Chondrocyte (in vitro differentiated cells): ENCODE data around the gene PPP2CA. TPM values are rescaled to one million over a fixed set of nuclear protein-coding genes. Genes with fewer than 3 reads are reported as not detected.
"Not testable (repeated sequence)": the region's sequence is repeated elsewhere in the genome, so short reads cannot be mapped to it uniquely, and the experiment has no call there.

Experiments
- DNase-seq: peaks from one replicate; pipeline ENCODE4 v3.0.0; 2021; ENCODE audit warnings: mixed read lengths, low spot score
- H3K27ac Mint-ChIP-seq: one replicate; pipeline ENCODE4 v1.8.0; 2021; ENCODE audit warnings: mild to moderate bottlenecking, moderate library complexity, mixed read lengths; ENCODE audit not compliant: unreplicated experiment
- H3K27me3 Mint-ChIP-seq: 2 replicates; pipeline ENCODE4 v1.8.0; 2021; ENCODE audit warnings: low read depth, mixed read lengths
- H3K36me3 Mint-ChIP-seq: 2 replicates; pipeline ENCODE4 v1.8.0; 2021; ENCODE audit warnings: low read depth, mixed read lengths
- H3K4me1 Mint-ChIP-seq: 2 replicates; pipeline ENCODE4 v1.8.0; 2021; ENCODE audit warnings: low read depth, mild to moderate bottlenecking, mixed read lengths
- H3K4me3 Mint-ChIP-seq: one replicate; pipeline ENCODE4 v1.8.0; 2021; ENCODE audit warnings: mild to moderate bottlenecking, moderate library complexity, mixed read lengths; ENCODE audit not compliant: unreplicated experiment
- H3K9me3 Mint-ChIP-seq: 2 replicates; pipeline ENCODE4 v1.8.0; 2021; ENCODE audit warnings: low read depth, mixed read lengths
- CTCF ChIP-seq: fragments of 200-600 bp; sonication (generic); IDR thresholded peaks from 2 replicates; pipeline ENCODE4 v1.5.0; 2021; ENCODE audit warnings: antibody characterized with exemption, mild to moderate bottlenecking, moderate library complexity
- total RNA-seq: library from RNA; stranded (reverse); gene quantifications from 3 replicates; pipeline ENCODE4 v1.2.1, GENCODE V29; 2021

PPP2CA gene
- total RNA-seq, 1 donor from 2014 or later, result 109 TPM

- DNase-seq, result no peak
- TF ChIP-seq CTCF, result no peak
- peaks cover 15% of the 10 kb centered on the region for H3K9me3 Mint-ChIP-seq
- no peak overlapping the region for H3K27ac Mint-ChIP-seq
- H3K36me3 Mint-ChIP-seq, result no peaks in the 10 kb centered on the region
- peaks cover 4% of the 10 kb centered on the region for H3K4me1 Mint-ChIP-seq
- H3K27me3 Mint-ChIP-seq, result peaks cover 6% of the 10 kb centered on the region
- no peak overlapping the region for H3K4me3 Mint-ChIP-seq
Measured at GRCh38 chr5:134268019-134268601, 42.2 kb upstream of the PPP2CA start.

GRCh38 chr5:134267366-134268018 lies 41.6 kb upstream of the PPP2CA start:
- Mint-ChIP-seq H3K4me3 (no peak overlapping the region), H3K27me3 (peaks cover 6% of the 10 kb centered on the region), H3K9me3 (peaks cover 21% of the 10 kb centered on the region), H3K36me3 (peaks cover 2% of the 10 kb centered on the region), H3K4me1 (peaks cover 4% of the 10 kb centered on the region), H3K27ac (no peak overlapping the region)
- no peak for DNase-seq
- no peak for TF ChIP-seq CTCF

- peaks cover 4% of the 10 kb centered on the region for H3K4me1 Mint-ChIP-seq
- H3K27me3 Mint-ChIP-seq, result peaks cover 6% of the 10 kb centered on the region
- peaks cover 5% of the 10 kb centered on the region for H3K36me3 Mint-ChIP-seq
- TF ChIP-seq CTCF, result no peak
- H3K9me3 Mint-ChIP-seq, result peaks cover 16% of the 10 kb centered on the region
- H3K27ac Mint-ChIP-seq, result no peak overlapping the region
- H3K4me3 Mint-ChIP-seq, result no peak overlapping the region
- no peak for DNase-seq
Measured at GRCh38 chr5:134263801-134264200, 37.9 kb upstream of the PPP2CA start.

- peaks cover 16% of the 10 kb centered on the region for H3K9me3 Mint-ChIP-seq
- not testable (repeated sequence) for H3K36me3 Mint-ChIP-seq, DNase-seq, H3K4me3 Mint-ChIP-seq, H3K4me1 Mint-ChIP-seq, H3K27me3 Mint-ChIP-seq, H3K27ac Mint-ChIP-seq
Measured at GRCh38 chr5:134262629-134263028, 36.8 kb upstream of the PPP2CA start.

GRCh38 chr5:134258896-134259295 lies 33.0 kb upstream of the PPP2CA start:
- TF ChIP-seq CTCF, result no peak
- no peak for DNase-seq
- Mint-ChIP-seq H3K27me3 (no peaks in the 10 kb centered on the region), H3K4me1 (peaks cover 12% of the 10 kb centered on the region), H3K4me3 (no peak overlapping the region), H3K27ac (no peak overlapping the region), H3K36me3 (peaks cover 5% of the 10 kb centered on the region), H3K9me3 (peaks cover 9% of the 10 kb centered on the region)

- TF ChIP-seq CTCF, result no peak
- Mint-ChIP-seq H3K4me1 (peaks cover 17% of the 10 kb centered on the region), H3K27ac (no peak overlapping the region), H3K36me3 (peaks cover under 1% of the 10 kb centered on the region), H3K9me3 (peaks cover under 1% of the 10 kb centered on the region), H3K27me3 (no peaks in the 10 kb centered on the region), H3K4me3 (no peak overlapping the region)
- DNase-seq, result no peak
Measured at GRCh38 chr5:134257176-134257575, 31.3 kb upstream of the PPP2CA start.
